C4-2B (cell line): ENCODE results near the gene GYPC.

Experiments
- H3K27ac ChIP-seq: fragments of 450-650 bp; 2 replicates; pipeline ENCODE4 v1.5.1; 2017
- ZFX ChIP-seq: fragments of 450-650 bp; IDR thresholded peaks from 2 replicates; pipeline ENCODE4 v1.6.1; 2017
- TF ChIP-seq, protein P1 (sequence below): fragments of 450-650 bp; conservative IDR thresholded peaks from 2 replicates; pipeline ENCODE4 v1.5.1; 2017; ENCODE audit warnings: mild to moderate bottlenecking

The GYPC gene

GRCh38 chr2:126663184-126663963 is 7.4 kb downstream of the GYPC start:
- TF ChIP-seq ZFX = no peak
- TF ChIP-seq, protein P1, sequence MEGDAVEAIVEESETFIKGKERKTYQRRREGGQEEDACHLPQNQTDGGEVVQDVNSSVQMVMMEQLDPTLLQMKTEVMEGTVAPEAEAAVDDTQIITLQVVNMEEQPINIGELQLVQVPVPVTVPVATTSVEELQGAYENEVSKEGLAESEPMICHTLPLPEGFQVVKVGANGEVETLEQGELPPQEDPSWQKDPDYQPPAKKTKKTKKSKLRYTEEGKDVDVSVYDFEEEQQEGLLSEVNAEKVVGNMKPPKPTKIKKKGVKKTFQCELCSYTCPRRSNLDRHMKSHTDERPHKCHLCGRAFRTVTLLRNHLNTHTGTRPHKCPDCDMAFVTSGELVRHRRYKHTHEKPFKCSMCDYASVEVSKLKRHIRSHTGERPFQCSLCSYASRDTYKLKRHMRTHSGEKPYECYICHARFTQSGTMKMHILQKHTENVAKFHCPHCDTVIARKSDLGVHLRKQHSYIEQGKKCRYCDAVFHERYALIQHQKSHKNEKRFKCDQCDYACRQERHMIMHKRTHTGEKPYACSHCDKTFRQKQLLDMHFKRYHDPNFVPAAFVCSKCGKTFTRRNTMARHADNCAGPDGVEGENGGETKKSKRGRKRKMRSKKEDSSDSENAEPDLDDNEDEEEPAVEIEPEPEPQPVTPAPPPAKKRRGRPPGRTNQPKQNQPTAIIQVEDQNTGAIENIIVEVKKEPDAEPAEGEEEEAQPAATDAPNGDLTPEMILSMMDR = no peak
- H3K27ac ChIP-seq = no peak overlapping the region

DNA sequence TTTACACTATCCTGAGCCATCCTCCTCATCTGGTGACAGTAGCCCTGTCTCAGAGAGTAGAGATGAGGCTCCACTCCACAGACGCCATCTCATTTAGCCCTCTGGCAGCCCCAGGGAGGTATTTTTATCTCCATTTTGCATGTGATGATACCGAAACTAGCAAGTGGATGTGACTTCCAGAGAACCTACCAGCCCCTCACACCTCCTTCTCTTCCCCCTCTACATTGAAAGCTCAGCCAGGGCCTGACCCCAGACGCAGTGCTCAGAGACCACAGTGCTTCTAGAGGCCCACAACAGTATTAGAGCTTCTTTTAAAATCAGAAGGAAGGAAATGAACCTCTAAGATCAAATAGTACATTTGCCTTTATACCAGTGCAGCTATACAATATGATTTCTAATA is 8.3 kb downstream of the GYPC start:
- no peak overlapping the region for H3K27ac ChIP-seq
- no peak for TF ChIP-seq ZFX
- TF ChIP-seq, protein P1 = no peak

DNA sequence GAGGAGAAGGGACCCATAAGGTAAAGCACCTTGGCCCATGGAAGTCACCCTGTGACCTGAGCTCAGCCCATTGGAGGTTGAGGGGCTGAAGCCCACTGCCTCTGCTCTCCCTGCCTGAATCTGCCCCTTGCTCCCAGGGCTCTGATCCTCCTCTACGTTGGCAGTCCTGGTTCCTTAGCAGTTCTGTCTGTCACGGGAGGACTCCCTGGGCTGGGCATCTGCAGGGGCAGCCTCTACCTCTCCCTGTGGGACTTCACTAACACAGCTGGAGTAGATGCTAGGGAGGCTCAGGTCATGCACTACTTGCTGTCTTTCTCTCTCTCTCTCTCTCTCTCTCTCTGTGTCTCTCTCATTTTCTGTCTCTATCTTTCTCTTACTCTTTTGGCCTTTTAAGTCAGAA is 8.7 kb downstream of the GYPC start:
- H3K27ac ChIP-seq = no peak overlapping the region
- TF ChIP-seq, protein P1 = no peak
- TF ChIP-seq ZFX = no peak

GRCh38 chr2:126665483-126665882 is 9.5 kb downstream of the GYPC start:
- H3K27ac ChIP-seq = no peak overlapping the region
- TF ChIP-seq, protein P1 = no peak
- no peak for TF ChIP-seq ZFX

GRCh38 chr2:126668254-126668653 is 12.3 kb downstream of the GYPC start:
- TF ChIP-seq, protein P1 = no peak
- no peak for TF ChIP-seq ZFX
- H3K27ac ChIP-seq = no peak overlapping the region

DNA sequence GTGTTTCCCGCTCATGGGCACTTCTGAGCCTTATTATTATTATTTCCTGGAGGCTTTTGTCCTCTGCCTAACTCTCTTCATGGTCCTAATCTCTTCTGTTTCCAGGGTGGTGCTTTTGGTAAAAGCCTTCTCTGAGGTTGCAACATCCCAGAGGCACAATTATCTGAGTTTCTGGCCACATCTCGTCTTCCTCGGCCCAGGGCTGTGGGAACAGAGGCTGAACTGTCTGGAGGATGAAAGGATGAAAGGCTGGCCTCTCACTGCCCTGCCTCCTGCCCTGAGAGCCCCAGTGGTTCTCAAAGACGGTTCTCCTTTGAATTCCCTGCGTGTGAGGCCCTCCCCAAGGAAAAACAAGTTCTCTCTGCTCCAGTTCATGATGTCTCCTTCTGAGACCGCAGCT is 13.8 kb downstream of the GYPC start:
- TF ChIP-seq, protein P1 = no peak
- no peak overlapping the region for H3K27ac ChIP-seq

DNA sequence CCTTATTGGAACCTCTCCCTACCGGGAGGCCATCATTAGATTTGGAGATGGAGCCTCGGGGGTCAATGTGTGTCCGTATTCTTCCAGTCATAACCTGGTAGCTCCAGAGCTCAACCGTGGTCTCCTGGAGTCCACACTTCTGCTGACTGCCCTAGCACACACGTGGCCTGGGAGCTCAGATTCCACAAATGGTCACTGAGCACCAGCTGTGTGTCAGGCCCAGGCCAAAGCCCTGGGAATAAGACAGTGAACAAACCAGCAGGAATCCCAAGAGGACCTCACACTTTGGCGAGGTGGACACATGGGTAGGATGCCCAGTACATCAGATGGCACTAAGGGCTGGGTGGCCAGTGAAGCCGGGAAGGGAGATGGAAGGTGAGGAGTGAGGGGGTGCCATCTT is 15.5 kb downstream of the GYPC start:
- TF ChIP-seq ZFX = no peak
- TF ChIP-seq, protein P1 = no peak
- no peak overlapping the region for H3K27ac ChIP-seq
